CD4-positive, CD25-positive, alpha-beta regulatory T cell (primary cell): ENCODE data around the gene NYAP1. TPM values are rescaled to one million over a fixed set of nuclear protein-coding genes. Genes with fewer than 3 reads are reported as not detected.
"Not testable (repeated sequence)": the region's sequence is repeated elsewhere in the genome, so short reads cannot be mapped to it uniquely, and the experiment has no call there.

Experiments used
- ATAC-seq, 2 donors: fragments of 150-1000 bp; cut with Tn5 transposase; one replicate each; pipeline ENCODE4 v1.10.0; 2021; ENCODE audit warnings: low read depth in 2 of 2, moderate number of reproducible peaks in 2 of 2, moderate library complexity in 1 of 2
- DNase-seq, 3 donors: peaks; one replicate each; pipeline versions ENCODE4 v3.0.0 to v3.0.0-alpha.2; 2012 to 2022; ENCODE audit warnings: mixed read lengths in 1 of 3
- H3K27ac ChIP-seq: one replicate; pipeline ENCODE4 v1.7.0; 2013; ENCODE audit warnings: mild to moderate bottlenecking, low read length; ENCODE audit not compliant: insufficient read depth, poor library complexity, severe bottlenecking
- H3K27me3 ChIP-seq: one replicate; pipeline ENCODE4 v1.7.0; 2013; ENCODE audit warnings: low read length; ENCODE audit not compliant: control insufficient read depth, insufficient read depth
- H3K36me3 ChIP-seq: one replicate; pipeline ENCODE4 v1.7.0; 2013; ENCODE audit warnings: mild to moderate bottlenecking, low read length, moderate library complexity; ENCODE audit not compliant: control insufficient read depth, insufficient read depth
- H3K4me1 ChIP-seq: 2 replicates; pipeline ENCODE4 v1.7.0; 2013; ENCODE audit warnings: mild to moderate bottlenecking, low read length; ENCODE audit not compliant: insufficient read depth, control insufficient read depth, poor library complexity, severe bottlenecking
- H3K4me3 ChIP-seq: one replicate; pipeline ENCODE4 v1.7.0; 2013; ENCODE audit warnings: low read depth, mild to moderate bottlenecking, low read length, moderate library complexity
- H3K9me3 ChIP-seq, 2 experiments: 1 replicate in 1 of 2; 2 replicates in 1 of 2; pipeline ENCODE4 v1.7.0; 2013; ENCODE audit warnings: low read length in 2 of 2, mild to moderate bottlenecking in 1 of 2, moderate library complexity in 1 of 2; ENCODE audit not compliant: control insufficient read depth in 2 of 2
- H3K27ac Mint-ChIP-seq, 3 donors: one replicate each; pipeline ENCODE4 v1.8.0; 2020 to 2022; ENCODE audit warnings: mild to moderate bottlenecking in 3 of 3, mixed read lengths in 3 of 3, moderate library complexity in 2 of 3
- H3K27me3 Mint-ChIP-seq: one replicate; pipeline ENCODE4 v1.8.0; 2022; ENCODE audit warnings: mild to moderate bottlenecking, mixed read lengths
- H3K36me3 Mint-ChIP-seq: one replicate; pipeline ENCODE4 v1.8.0; 2020; ENCODE audit warnings: mixed read lengths
- H3K4me1 Mint-ChIP-seq, 4 donors: one replicate each; pipeline ENCODE4 v1.8.0; 2020 to 2022; ENCODE audit warnings: mixed read lengths in 4 of 4, mild to moderate bottlenecking in 1 of 4
- H3K4me3 Mint-ChIP-seq, 4 donors: one replicate each; pipeline ENCODE4 v1.8.0; 2020 to 2022; ENCODE audit warnings: mild to moderate bottlenecking in 4 of 4, mixed read lengths in 4 of 4, moderate library complexity in 3 of 4
- H3K9me3 Mint-ChIP-seq, 7 donors: one replicate each; pipeline ENCODE4 v1.8.0; 2020 to 2022; ENCODE audit warnings: mixed read lengths in 7 of 7, mild to moderate bottlenecking in 3 of 7, moderate library complexity in 2 of 7
- polyA plus RNA-seq, 4 donors: library from polyadenylated mRNA; unstranded; fragments of 300-500 nt; fragmentation: Illumina TruSeq; gene quantifications; one replicate each; pipeline ENCODE4 v1.2.3, GENCODE V29; 2021
- total RNA-seq: library from RNA; stranded (reverse); gene quantifications from one replicate; pipeline ENCODE4 v1.2.3, GENCODE V29; 2022

The NYAP1 gene
- total and polyA plus RNA-seq, 5 donors from 2014 or later = 0.89 TPM; not detected in 4

DNA sequence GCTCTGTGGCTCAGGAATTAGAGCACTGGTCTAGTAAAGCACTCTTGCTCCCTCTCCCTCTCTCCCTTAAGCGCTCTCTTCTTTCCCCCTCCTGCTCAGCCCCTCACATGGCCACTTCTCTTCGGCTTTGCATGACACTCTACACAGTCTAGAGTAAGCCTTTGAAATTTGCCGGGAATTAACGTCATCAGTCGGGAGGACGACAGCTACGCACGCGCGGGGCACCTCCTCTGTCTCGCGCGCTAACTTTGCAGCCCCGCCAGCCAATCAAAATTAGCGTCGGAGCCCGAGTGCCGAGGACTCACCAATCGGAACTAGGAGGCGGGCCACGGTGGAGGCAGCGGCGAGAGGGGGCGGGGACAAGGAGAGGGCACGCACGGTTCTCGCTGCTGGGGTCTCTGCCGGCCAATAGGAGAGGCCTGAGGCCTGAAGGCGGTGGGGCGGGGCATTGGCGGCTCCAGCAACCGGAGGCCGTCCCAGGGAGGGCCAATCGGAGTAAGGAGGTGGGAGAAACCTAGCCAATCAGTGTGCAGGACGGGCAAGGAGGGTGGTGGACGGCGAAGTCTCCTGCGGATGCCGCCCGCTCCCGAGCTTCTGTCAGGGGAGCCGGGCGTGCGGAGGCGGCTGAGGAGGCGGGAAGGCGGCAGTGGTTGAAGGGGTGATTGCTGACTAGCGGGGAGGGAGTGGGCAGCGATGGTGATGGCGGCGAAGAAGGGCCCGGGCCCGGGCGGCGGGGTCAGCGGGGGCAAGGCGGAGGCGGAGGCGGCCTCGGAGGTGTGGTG is 55.1 kb downstream of the NYAP1 start, which contains the start of gene AGFG2:
TSS of gene AGFG2 (plus strand) at position 550 of the 782 bp plus-strand sequence. CDS start at position 694, 144 bp downstream.
- Histone ChIP-seq H3K36me3 (no peaks in the 10 kb centered on the region), H3K27me3 (no peaks in the 10 kb centered on the region), H3K9me3 (no peaks in the 10 kb centered on the region), H3K4me1 (peaks cover 43% of the 10 kb centered on the region), H3K27ac (peak within 1 kb of the TSS; percentile 74), H3K4me3 (peak within 1 kb of the TSS; percentile 92)
- ATAC-seq (peak; percentile 96), DNase-seq (peak; percentile 100)
- H3K36me3 Mint-ChIP-seq = peaks cover 4% of the 10 kb centered on the region
- peak within 1 kb of the TSS; percentile 93 to 100 (median 98) for H3K4me3 Mint-ChIP-seq
- H3K9me3 Mint-ChIP-seq = no peaks in the 10 kb centered on the region
- peaks cover 22 to 51% (median 36%) of the 10 kb centered on the region in 4 donors for H3K4me1 Mint-ChIP-seq
- no peaks in the 10 kb centered on the region for H3K27me3 Mint-ChIP-seq
- H3K27ac Mint-ChIP-seq = peak within 1 kb of the TSS; percentile 88 to 96 (median 92)

DNA sequence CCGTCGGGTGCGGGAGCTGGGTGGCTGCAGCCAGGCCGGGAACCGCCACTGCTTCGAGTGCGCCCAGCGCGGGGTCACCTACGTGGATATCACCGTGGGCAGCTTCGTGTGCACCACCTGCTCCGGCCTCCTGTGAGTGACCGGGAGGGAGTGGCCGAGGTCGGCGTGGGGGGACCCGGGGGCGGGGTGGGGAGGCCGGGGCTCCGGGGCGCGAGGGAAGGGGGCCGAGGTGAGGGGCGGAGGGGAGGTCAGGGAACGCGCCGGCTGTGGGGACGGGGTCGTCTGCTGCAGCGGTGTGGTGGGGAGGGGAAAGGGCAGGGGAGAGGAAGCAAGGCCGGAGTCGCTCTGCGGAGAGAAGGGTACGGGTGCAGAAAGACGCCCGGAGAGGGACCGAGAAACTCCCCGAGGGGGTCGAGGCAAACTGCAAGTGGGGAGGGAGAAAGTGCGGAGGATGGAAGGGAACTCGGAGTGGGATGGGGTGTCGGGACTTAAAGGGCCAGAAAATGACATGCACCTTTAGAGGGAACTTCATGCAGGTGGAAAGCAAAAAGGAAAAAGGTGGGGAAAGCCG is 55.8 kb downstream of the NYAP1 start:
- Histone ChIP-seq H3K36me3 (no peaks in the 10 kb centered on the region), H3K4me3 (peak overlapping the region; percentile 92), H3K9me3 (no peaks in the 10 kb centered on the region), H3K4me1 (peaks cover 49% of the 10 kb centered on the region), H3K27me3 (no peaks in the 10 kb centered on the region), H3K27ac (peak overlapping the region; percentile 74)
- H3K4me3 Mint-ChIP-seq = peak overlapping the region; percentile 93 to 100 (median 98)
- H3K27ac Mint-ChIP-seq = peak overlapping the region in 2 of 3 donors; percentile 88 to 90
- DNase-seq = no peak
- no peaks in the 10 kb centered on the region for H3K9me3 Mint-ChIP-seq
- no peaks in the 10 kb centered on the region for H3K27me3 Mint-ChIP-seq
- no peak for ATAC-seq
- peaks cover 28 to 58% (median 43%) of the 10 kb centered on the region in 4 donors for H3K4me1 Mint-ChIP-seq
- H3K36me3 Mint-ChIP-seq = peaks cover 4% of the 10 kb centered on the region

DNA sequence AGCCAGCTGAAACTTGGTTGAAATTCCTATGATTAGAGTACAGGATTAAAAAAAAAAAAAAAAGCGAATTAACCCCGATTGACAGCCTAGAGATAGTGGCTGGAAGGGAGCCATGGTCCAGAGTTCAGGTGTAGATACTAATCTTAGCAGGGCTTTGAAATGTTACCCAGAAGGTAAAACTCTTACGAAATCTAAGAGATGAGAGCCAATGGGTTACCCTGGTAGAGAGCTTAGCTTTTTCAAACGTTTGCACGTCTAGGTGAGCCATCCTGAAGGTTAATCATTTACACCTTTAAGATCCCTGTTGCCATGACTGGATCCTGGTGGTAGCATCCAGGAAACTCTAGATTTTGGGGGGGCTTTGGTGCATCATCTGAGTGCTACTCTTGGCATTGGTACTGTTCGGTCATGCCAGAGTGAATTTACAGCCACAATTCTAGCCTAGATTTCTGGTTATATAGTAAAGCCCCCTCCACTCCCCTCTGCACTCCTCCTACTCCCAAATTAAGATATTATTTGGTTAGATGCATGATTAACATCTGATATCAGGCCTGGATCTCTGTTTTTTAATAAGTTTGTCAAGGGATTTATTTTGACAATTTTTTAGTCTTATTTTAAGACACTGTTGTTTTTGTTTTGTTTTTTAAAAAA is 56.5 kb downstream of the NYAP1 start:
- H3K4me3 Mint-ChIP-seq = peak overlapping the region; percentile 84 to 100 (median 94)
- peak overlapping the region; percentile 45 to 90 (median 85) for H3K27ac Mint-ChIP-seq
- H3K27ac ChIP-seq = peak overlapping the region; percentile 74
- H3K4me3 ChIP-seq = peak overlapping the region; percentile 92
- no peak for ATAC-seq
- no peaks in the 10 kb centered on the region for H3K27me3 Mint-ChIP-seq
- H3K4me1 Mint-ChIP-seq = peaks cover 34 to 65% (median 49%) of the 10 kb centered on the region in 4 donors
- H3K36me3 ChIP-seq = no peaks in the 10 kb centered on the region
- no peaks in the 10 kb centered on the region for H3K27me3 ChIP-seq
- peaks cover 55% of the 10 kb centered on the region for H3K4me1 ChIP-seq
- H3K9me3 Mint-ChIP-seq = no peaks in the 10 kb centered on the region
- peaks cover 4% of the 10 kb centered on the region for H3K36me3 Mint-ChIP-seq
- no peaks in the 10 kb centered on the region for H3K9me3 ChIP-seq
- no peak for DNase-seq

DNA sequence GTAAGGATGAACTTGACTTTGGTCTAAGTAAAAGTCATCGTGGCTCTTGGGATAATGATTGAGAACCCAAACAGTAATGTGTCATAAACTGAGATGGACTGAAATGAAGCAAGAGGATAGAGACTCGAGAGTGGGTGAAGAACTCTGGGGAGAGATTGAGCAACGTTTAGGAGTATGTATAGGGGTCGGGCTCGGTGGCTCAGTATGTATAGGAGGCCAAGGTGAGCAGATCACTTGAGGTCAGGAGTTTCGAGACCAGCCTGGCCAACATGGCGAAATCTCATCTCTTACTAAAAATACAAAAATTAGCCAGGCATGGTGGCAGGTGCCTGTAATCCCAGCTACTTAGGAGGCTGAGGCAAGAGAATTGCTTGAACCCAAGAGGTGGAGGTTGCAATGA is 57.6 kb downstream of the NYAP1 start:
- not testable (repeated sequence) for ATAC-seq, DNase-seq, H3K27ac ChIP-seq, H3K36me3 ChIP-seq, H3K9me3 Mint-ChIP-seq, H3K27me3 ChIP-seq, H3K27me3 Mint-ChIP-seq, H3K9me3 ChIP-seq, H3K36me3 Mint-ChIP-seq
- peak overlapping the region; percentile 80 for H3K4me3 ChIP-seq
- Mint-ChIP-seq H3K27ac (peak overlapping the region; percentile 1 to 99 (median 92)), H3K4me3 (peak overlapping the region; percentile 84 to 100 (median 94)), H3K4me1 (peaks cover 35 to 76% (median 58%) of the 10 kb centered on the region in 4 donors)
- H3K4me1 ChIP-seq = peaks cover 67% of the 10 kb centered on the region

DNA sequence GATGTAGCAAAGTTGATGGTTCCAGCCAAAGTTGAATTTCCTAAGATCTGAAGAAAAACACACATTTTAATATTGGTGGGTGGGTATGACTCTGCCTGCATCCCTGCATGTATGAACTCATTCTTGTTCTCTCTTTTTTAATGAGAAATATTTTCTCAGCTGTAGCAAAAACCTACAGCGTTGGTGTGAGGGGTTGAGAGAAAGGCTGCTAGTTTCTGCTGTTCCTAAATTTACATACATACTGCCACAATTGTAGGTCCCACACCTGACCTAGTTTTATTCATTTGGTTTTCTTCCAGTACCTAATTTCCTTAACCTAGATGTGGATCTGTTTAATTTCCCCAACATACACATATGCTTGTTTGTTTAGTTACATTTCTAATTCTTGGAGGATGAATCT is 59.9 kb downstream of the NYAP1 start:
- ATAC-seq (no peak), DNase-seq (no peak)
- no peaks in the 10 kb centered on the region for H3K36me3 ChIP-seq
- H3K9me3 Mint-ChIP-seq = no peaks in the 10 kb centered on the region
- peak overlapping the region; percentile 84 for H3K27ac ChIP-seq
- H3K4me3 ChIP-seq = peak overlapping the region; percentile 84
- H3K36me3 Mint-ChIP-seq = peaks cover 12% of the 10 kb centered on the region
- H3K27me3 Mint-ChIP-seq = no peaks in the 10 kb centered on the region
- H3K27me3 ChIP-seq = no peaks in the 10 kb centered on the region
- H3K4me1 ChIP-seq = peaks cover 84% of the 10 kb centered on the region
- H3K4me3 Mint-ChIP-seq = peak overlapping the region; percentile 78 to 94 (median 85)
- peaks cover 43 to 93% (median 74%) of the 10 kb centered on the region in 4 donors for H3K4me1 Mint-ChIP-seq
- H3K9me3 ChIP-seq = no peaks in the 10 kb centered on the region
- H3K27ac Mint-ChIP-seq = peak overlapping the region; percentile 90 to 99 (median 92)

DNA sequence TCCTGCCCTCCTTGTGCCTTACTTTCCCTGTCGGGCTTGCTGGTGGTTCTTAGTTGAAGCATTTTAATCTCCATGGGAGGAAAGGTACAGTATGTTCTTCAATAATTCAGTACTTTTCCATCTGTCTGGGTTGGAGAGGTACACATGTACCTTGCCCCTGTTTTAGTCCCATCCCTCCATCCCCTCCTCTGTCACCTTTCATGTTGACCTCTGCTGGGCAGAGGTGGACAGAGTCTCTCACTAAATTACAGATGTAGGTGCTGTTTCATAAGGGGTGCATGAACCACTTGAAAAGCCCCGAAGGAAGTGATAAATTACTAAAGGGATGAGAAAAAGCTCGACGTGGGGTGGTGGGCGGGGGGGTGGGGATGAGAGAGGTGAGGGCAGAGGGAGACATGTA is 60.7 kb downstream of the NYAP1 start:
- Mint-ChIP-seq H3K36me3 (peaks cover 15% of the 10 kb centered on the region), H3K4me3 (peak overlapping the region; percentile 78 to 94 (median 85)), H3K9me3 (no peaks in the 10 kb centered on the region), H3K27me3 (no peaks in the 10 kb centered on the region), H3K4me1 (peaks cover 41 to 96% (median 76%) of the 10 kb centered on the region in 4 donors), H3K27ac (peak overlapping the region; percentile 90 to 99 (median 92))
- Histone ChIP-seq H3K36me3 (no peaks in the 10 kb centered on the region), H3K4me3 (peak overlapping the region; percentile 84), H3K27ac (peak overlapping the region; percentile 84), H3K4me1 (peaks cover 91% of the 10 kb centered on the region), H3K9me3 (no peaks in the 10 kb centered on the region), H3K27me3 (no peaks in the 10 kb centered on the region)
- ATAC-seq (no peak), DNase-seq (no peak)
